Ascending aorta (tissue), 2 donors: ENCODE measurements around the gene DCUN1D2. TPM values are rescaled to one million over a fixed set of nuclear protein-coding genes. Genes with fewer than 3 reads are reported as not detected.

Experiments
- DNase-seq, 2 donors: peaks; one replicate each; pipeline ENCODE4 v3.0.0-alpha.2; 2019; ENCODE audit warnings: low spot score in 2 of 2
- H3K27ac ChIP-seq, 2 donors: fragments of 200-600 bp; sonication (generic); one replicate each; pipeline ENCODE4 v1.5.1; 2016 to 2017; ENCODE audit warnings: mild to moderate bottlenecking in 1 of 2
- H3K27me3 ChIP-seq: fragments of 200-600 bp; sonication (generic); one replicate; pipeline ENCODE4 v1.5.1; 2017
- H3K36me3 ChIP-seq, 2 donors: fragments of 200-600 bp; sonication (generic); one replicate each; pipeline ENCODE4 v1.5.1; 2016
- H3K4me1 ChIP-seq, 2 donors: fragments of 200-600 bp; sonication (generic); one replicate each; pipeline ENCODE4 v1.5.1; 2016 to 2017; ENCODE audit warnings: mild to moderate bottlenecking in 1 of 2
- H3K4me3 ChIP-seq, 2 donors: fragments of 200-600 bp; sonication (generic); one replicate each; pipeline ENCODE4 v1.5.1; 2016 to 2017; ENCODE audit warnings: mild to moderate bottlenecking in 1 of 2
- H3K9me3 ChIP-seq, 2 donors: fragments of 200-600 bp; sonication (generic); one replicate each; pipeline ENCODE4 v1.5.1; 2016
- intact Hi-C: fragments of 100-400 bp; cut with DNase I; formaldehyde crosslinking; loops from one replicate; pipeline ENCODE4 v1.15.1; 2023
- total RNA-seq: library from RNA; depleted of rRNA; stranded (reverse); fragments of >200 nt; gene quantifications from one replicate; pipeline ENCODE4 v1.1.0, GENCODE V29; 2016
- TF ChIP-seq, protein P1 (sequence below), 3 experiments: fragments of 200-600 bp in 2 of 3; fragments of 450-650 bp in 1 of 3; sonication (generic) in 2 of 3; IDR thresholded peaks; one replicate each; pipeline ENCODE4 v1.5.1; 2016 to 2019; ENCODE audit warnings: antibody characterized with exemption in 3 of 3, mild to moderate bottlenecking in 1 of 3, moderate library complexity in 1 of 3

DCUN1D2 gene
- total RNA-seq, 1 donor from 2014 or later: 5.9 TPM

GRCh38 chr13:113432506-113433270, 57.8 kb downstream of the DCUN1D2 start:
- peaks cover 0 to 3% of the 10 kb centered on the region in 2 donors for H3K36me3 ChIP-seq
- no peaks in the 10 kb centered on the region for H3K4me1 ChIP-seq
- no peak overlapping the region for H3K27ac ChIP-seq
- H3K4me3 ChIP-seq: no peak overlapping the region
- no peak for DNase-seq
- intact Hi-C loops: no loop called here
- TF ChIP-seq, protein P1, sequence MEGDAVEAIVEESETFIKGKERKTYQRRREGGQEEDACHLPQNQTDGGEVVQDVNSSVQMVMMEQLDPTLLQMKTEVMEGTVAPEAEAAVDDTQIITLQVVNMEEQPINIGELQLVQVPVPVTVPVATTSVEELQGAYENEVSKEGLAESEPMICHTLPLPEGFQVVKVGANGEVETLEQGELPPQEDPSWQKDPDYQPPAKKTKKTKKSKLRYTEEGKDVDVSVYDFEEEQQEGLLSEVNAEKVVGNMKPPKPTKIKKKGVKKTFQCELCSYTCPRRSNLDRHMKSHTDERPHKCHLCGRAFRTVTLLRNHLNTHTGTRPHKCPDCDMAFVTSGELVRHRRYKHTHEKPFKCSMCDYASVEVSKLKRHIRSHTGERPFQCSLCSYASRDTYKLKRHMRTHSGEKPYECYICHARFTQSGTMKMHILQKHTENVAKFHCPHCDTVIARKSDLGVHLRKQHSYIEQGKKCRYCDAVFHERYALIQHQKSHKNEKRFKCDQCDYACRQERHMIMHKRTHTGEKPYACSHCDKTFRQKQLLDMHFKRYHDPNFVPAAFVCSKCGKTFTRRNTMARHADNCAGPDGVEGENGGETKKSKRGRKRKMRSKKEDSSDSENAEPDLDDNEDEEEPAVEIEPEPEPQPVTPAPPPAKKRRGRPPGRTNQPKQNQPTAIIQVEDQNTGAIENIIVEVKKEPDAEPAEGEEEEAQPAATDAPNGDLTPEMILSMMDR (IDR thresholded peaks at IDR 0.05): no peak
- H3K9me3 ChIP-seq: no peaks in the 10 kb centered on the region
- no peaks in the 10 kb centered on the region for H3K27me3 ChIP-seq

- no peaks in the 10 kb centered on the region for H3K9me3 ChIP-seq
- TF ChIP-seq, protein P1 (IDR thresholded peaks at IDR 0.05): no peak
- no peak overlapping the region for H3K4me3 ChIP-seq
- DNase-seq: no peak
- intact Hi-C loops: no loop called here
- no peaks in the 10 kb centered on the region for H3K4me1 ChIP-seq
- no peaks in the 10 kb centered on the region for H3K27me3 ChIP-seq
- H3K27ac ChIP-seq: no peak overlapping the region
- peaks cover 0 to 3% of the 10 kb centered on the region in 2 donors for H3K36me3 ChIP-seq
Measured at GRCh38 chr13:113431171-113431570, 59.3 kb downstream of the DCUN1D2 start.

GRCh38 chr13:113430378-113431110, 60.0 kb downstream of the DCUN1D2 start:
- TF ChIP-seq, protein P1 (IDR thresholded peaks at IDR 0.05): no peak
- Histone ChIP-seq H3K27me3 (no peaks in the 10 kb centered on the region), H3K4me1 (no peaks in the 10 kb centered on the region), H3K4me3 (no peak overlapping the region), H3K36me3 (peaks cover 0 to 3% of the 10 kb centered on the region in 2 donors), H3K27ac (no peak overlapping the region), H3K9me3 (no peaks in the 10 kb centered on the region)
- intact Hi-C loops: no loop called here
- no peak for DNase-seq

GRCh38 chr13:113429608-113429985, 60.9 kb downstream of the DCUN1D2 start:
- H3K36me3 ChIP-seq: peaks cover 0 to 3% of the 10 kb centered on the region in 2 donors

DNA sequence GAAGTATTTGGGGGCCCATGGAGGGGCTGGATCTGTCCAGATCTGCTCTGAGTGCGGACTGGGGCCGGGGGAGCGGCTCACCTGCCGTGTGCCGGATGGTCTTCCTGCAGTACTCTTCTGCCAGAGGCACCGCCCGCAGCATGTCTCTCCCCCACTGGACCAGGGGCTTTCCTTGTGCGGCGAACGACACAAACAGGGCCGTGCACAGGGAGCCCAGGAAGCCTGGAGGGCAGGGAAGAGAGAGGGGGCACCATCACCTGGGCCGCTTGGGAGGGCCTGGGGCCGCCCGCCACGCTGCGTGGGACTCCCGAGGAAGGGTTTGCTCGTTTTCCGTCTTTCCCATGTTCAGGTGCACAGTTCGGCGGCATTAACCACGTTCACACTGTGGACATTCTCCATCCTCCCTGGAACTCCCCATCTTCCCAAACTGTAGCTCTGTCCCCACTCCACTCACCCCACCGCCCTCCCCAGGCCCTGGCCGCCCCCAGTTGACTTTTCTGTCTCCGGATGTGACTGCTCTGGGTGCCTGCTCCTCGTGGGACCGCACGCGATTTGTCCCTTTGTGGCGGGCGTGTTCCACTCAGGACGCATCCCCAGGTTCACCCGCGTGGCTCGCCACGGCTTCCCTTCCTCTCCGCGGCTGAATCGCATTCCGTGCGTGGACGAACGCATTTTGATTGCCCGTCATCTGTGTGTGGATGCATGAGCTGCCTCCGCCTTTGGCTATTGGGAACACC, 61.5 kb downstream of the DCUN1D2 start:
- intact Hi-C loops: no loop called here
- DNase-seq: no peak
- TF ChIP-seq, protein P1 (IDR thresholded peaks at IDR 0.05): no peak
- Histone ChIP-seq H3K27me3 (no peaks in the 10 kb centered on the region), H3K9me3 (no peaks in the 10 kb centered on the region), H3K36me3 (peaks cover 0 to 3% of the 10 kb centered on the region in 2 donors), H3K4me1 (no peaks in the 10 kb centered on the region), H3K4me3 (no peak overlapping the region), H3K27ac (no peak overlapping the region)

More at GRCh38 chr13:113429608-113429985, 60.9 kb downstream of the DCUN1D2 start:
- intact Hi-C loops: no loop called here
- no peak overlapping the region for H3K4me3 ChIP-seq
- no peaks in the 10 kb centered on the region for H3K4me1 ChIP-seq
- H3K27ac ChIP-seq: no peak overlapping the region
- DNase-seq: no peak
- no peaks in the 10 kb centered on the region for H3K27me3 ChIP-seq
- no peaks in the 10 kb centered on the region for H3K9me3 ChIP-seq
- TF ChIP-seq, protein P1 (IDR thresholded peaks at IDR 0.05): no peak
